ENCODE data around the gene SECTM1. TPM values are rescaled to one million over a fixed set of nuclear protein-coding genes. Genes with fewer than 3 reads are reported as not detected.

SECTM1 gene
- total RNA-seq, 1 experiment from 2014 or later: 61.7 TPM

DNA sequence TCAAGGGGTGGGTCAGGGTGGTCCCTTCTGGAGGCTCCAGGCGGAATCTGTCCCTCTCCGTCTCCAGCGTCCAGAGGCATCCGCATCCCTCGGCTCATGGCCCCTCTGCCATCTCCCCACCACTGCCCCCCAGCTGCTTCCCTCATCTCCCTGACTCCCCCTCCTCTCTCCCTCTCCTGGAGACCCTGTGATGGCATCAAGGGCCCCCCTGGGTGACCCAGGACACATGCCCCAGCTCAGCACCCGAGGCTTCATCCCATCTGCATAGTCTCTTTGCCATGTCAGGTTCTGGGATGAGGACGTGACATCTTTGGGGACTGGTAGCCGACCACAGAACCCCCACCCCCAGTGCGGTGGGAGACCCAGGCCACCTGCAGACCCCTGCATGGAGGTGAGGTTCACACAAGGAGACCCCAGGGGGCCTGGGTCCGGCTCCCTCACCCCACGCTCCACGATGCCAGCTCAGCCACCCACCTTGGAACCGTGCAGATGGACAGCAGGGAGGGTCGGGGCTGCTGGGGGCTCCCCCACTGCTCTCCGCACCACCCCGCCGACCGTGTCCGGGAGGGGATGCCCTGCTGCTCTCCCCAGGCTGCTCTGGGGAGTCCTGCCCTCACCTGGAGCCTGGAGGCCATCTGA, 3.8 kb downstream of the SECTM1 start:
- intact Hi-C loops (cut with micrococcal nuclease): loop anchor here (5.0 kb wide), 1 partner anchor 33 kb away; no protein-coding TSS in a partner anchor
- no peaks in the 10 kb centered on the region for H3F3A ChIP-seq (ENCODE audit: low read length, unreplicated experiment)
- no peak overlapping the region for H3K27ac ChIP-seq (ENCODE audit: low read length)
- no peak for DNase-seq
- ChIA-PET CTCF (no interaction called here), POLR2A (ENCODE audit: unreplicated experiment) (no interaction called here)
- no peak overlapping the region for H3K4me2 ChIP-seq (ENCODE audit: low read length)
- H3K4me1 ChIP-seq (ENCODE audit: insufficient read depth, low read length): peaks cover 33% of the 10 kb centered on the region
- H3K79me2 ChIP-seq (ENCODE audit: low read length): peaks cover 24% of the 10 kb centered on the region
- no peaks in the 10 kb centered on the region for H3K9me3 ChIP-seq (ENCODE audit: low read length)
- ATAC-seq: no peak
- BruUV-seq (replicated peaks): no TSS peak
- no peaks in the 10 kb centered on the region for H3K27me3 ChIP-seq (ENCODE audit: low read length)
- no peak overlapping the region for H2AFZ ChIP-seq (ENCODE audit: low read length)
- TF ChIP-seq EZH2 (IDR thresholded peaks at IDR 0.05; ENCODE audit: low read length, unreplicated experiment) (no peak), CTCF (conservative IDR thresholded peaks at IDR 0.05; ENCODE audit: low read depth, low read length) (no peak), EZH2phosphoT487 (IDR thresholded peaks at IDR 0.05; ENCODE audit: borderline replicate concordance, low read length) (no peak)
- no peaks in the 10 kb centered on the region for H4K20me1 ChIP-seq (ENCODE audit: low read length)
- no peaks in the 10 kb centered on the region for H3K36me3 ChIP-seq (ENCODE audit: low read depth, low read length)
- H3K9me2 ChIP-seq (replicated peaks; ENCODE audit: low read length): no peaks in the 10 kb centered on the region
- no peak overlapping the region for H3K4me3 ChIP-seq (ENCODE audit: low read length)
- H3K9ac ChIP-seq (ENCODE audit: low read length): no peak overlapping the region

- H3F3A ChIP-seq (ENCODE audit: low read length, unreplicated experiment): no peaks in the 10 kb centered on the region
- H3K4me1 ChIP-seq (ENCODE audit: insufficient read depth, low read length): peaks cover 25% of the 10 kb centered on the region
- ChIA-PET CTCF (no interaction called here), POLR2A (ENCODE audit: unreplicated experiment) (no interaction called here)
- H3K36me3 ChIP-seq (ENCODE audit: low read depth, low read length): no peaks in the 10 kb centered on the region
- H3K27me3 ChIP-seq (ENCODE audit: low read length): no peaks in the 10 kb centered on the region
- intact Hi-C loops (cut with micrococcal nuclease): no loop called here
- no peak overlapping the region for H2AFZ ChIP-seq (ENCODE audit: low read length)
- no peak for ATAC-seq
- H3K79me2 ChIP-seq (ENCODE audit: low read length): peaks cover 17% of the 10 kb centered on the region
- no peaks in the 10 kb centered on the region for H3K9me2 ChIP-seq (replicated peaks; ENCODE audit: low read length)
- H3K4me3 ChIP-seq (ENCODE audit: low read length): no peak overlapping the region
- no peak overlapping the region for H3K9ac ChIP-seq (ENCODE audit: low read length)
- no peak overlapping the region for H3K27ac ChIP-seq (ENCODE audit: low read length)
- DNase-seq: no peak
- TF ChIP-seq EZH2 (IDR thresholded peaks at IDR 0.05; ENCODE audit: low read length, unreplicated experiment) (no peak), CTCF (conservative IDR thresholded peaks at IDR 0.05; ENCODE audit: low read depth, low read length) (no peak), EZH2phosphoT487 (IDR thresholded peaks at IDR 0.05; ENCODE audit: borderline replicate concordance, low read length) (no peak)
- H3K9me3 ChIP-seq (ENCODE audit: low read length): no peaks in the 10 kb centered on the region
- no TSS peak for BruUV-seq (replicated peaks)
- no peaks in the 10 kb centered on the region for H4K20me1 ChIP-seq (ENCODE audit: low read length)
- no peak overlapping the region for H3K4me2 ChIP-seq (ENCODE audit: low read length)
Observed at GRCh38 chr17:82328994-82329507, 4.5 kb downstream of the SECTM1 start.

Data from PC-3 (cell line).